C4-2B (cell line): ENCODE measurements around the gene HSD11B1.

Source experiments
- H3K27ac ChIP-seq: fragments of 450-650 bp; 2 replicates; pipeline ENCODE4 v1.5.1; 2017
- ZFX ChIP-seq: fragments of 450-650 bp; IDR thresholded peaks from 2 replicates; pipeline ENCODE4 v1.6.1; 2017
- TF ChIP-seq, protein P1 (sequence below): fragments of 450-650 bp; conservative IDR thresholded peaks from 2 replicates; pipeline ENCODE4 v1.5.1; 2017; ENCODE audit warnings: mild to moderate bottlenecking

HSD11B1 gene

DNA sequence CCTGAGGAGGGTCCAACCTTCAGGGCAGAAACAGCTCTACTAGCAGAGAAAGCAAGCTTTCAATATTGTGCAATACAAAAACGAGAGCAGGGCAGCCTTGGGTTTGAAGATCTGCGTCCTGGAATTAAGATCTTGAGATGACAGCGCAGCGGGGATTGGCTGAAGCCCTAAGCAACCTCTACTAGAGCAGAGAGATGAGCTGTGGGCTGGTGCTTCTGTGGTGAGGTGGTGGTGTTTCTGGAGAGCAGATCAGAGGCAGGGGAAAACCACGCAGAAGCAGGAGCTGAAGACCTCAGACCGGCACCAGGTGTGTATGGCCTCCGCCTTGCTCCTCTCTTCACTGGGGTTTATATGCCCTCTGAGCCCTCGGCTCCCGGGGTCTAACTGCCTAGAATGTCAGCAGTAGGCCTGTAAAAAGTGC, 63.7 kb downstream of the HSD11B1 start:
- TF ChIP-seq ZFX = no peak
- TF ChIP-seq, protein P1, sequence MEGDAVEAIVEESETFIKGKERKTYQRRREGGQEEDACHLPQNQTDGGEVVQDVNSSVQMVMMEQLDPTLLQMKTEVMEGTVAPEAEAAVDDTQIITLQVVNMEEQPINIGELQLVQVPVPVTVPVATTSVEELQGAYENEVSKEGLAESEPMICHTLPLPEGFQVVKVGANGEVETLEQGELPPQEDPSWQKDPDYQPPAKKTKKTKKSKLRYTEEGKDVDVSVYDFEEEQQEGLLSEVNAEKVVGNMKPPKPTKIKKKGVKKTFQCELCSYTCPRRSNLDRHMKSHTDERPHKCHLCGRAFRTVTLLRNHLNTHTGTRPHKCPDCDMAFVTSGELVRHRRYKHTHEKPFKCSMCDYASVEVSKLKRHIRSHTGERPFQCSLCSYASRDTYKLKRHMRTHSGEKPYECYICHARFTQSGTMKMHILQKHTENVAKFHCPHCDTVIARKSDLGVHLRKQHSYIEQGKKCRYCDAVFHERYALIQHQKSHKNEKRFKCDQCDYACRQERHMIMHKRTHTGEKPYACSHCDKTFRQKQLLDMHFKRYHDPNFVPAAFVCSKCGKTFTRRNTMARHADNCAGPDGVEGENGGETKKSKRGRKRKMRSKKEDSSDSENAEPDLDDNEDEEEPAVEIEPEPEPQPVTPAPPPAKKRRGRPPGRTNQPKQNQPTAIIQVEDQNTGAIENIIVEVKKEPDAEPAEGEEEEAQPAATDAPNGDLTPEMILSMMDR = no peak
- no peak overlapping the region for H3K27ac ChIP-seq

DNA sequence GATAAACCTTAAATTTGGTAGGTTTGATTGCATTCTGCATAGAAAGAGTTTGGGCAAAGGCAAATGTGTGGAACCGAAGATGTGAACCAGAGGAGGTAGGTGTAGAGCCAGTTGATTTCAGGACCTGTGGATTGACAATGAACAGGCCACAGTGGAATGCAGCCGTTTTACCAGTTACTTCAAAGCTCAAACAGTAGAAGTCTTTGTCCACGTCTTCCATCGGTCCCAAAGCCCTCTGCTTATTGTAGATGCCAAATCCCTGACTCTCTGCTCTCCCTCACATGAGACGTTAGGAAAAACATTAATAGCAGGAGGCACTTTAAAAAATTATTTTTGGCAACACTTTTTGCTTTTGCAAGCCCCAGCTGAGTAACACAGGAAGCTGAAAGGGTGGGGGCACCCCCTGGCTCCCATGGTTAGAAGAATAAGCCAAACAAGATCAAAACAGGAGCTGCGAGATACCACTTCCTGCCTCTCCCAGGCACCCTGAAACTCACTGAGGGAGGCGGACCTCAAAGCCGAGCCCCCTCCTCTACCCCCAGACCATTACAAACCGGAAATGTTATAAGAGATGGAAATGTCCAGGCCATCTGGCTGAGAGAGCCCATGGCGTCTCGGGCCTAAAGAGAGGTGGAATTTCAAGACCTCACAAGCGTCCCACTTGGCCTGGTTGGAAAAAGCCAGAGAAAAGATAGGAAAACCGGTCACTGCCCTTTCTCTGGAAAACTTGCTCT, 64.7 kb downstream of the HSD11B1 start:
- no peak overlapping the region for H3K27ac ChIP-seq
- no peak for TF ChIP-seq ZFX
- TF ChIP-seq, protein P1 = no peak

GRCh38 chr1:209769971-209770370, 65.3 kb downstream of the HSD11B1 start:
- TF ChIP-seq, protein P1 = no peak
- no peak for TF ChIP-seq ZFX
- no peak overlapping the region for H3K27ac ChIP-seq

GRCh38 chr1:209770636-209771415, 66.2 kb downstream of the HSD11B1 start:
- H3K27ac ChIP-seq = no peak overlapping the region

DNA sequence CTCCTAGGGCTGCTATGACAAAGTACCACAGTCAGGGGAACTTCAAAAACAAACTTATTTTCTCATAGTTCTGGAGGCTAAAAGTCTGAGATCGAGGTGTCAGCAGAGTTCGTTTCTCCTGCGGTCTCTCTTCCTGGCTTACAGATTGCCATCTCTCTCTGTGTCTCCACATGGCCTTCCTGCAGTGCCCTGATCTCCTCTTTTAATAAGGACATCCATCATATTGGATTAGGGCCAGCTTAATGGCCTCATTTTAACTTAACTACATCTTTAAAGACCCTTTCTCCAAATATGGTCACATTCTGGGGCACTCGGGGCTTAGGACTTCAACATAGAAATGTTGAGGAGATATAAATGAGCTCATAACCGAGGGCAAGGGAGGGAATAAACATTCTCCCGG, 67.5 kb downstream of the HSD11B1 start:
- TF ChIP-seq, protein P1 = no peak
- TF ChIP-seq ZFX = no peak
- no peak overlapping the region for H3K27ac ChIP-seq

More at GRCh38 chr1:209770636-209771415, 66.2 kb downstream of the HSD11B1 start:
- no peak for TF ChIP-seq ZFX
- TF ChIP-seq, protein P1 = no peak

- TF ChIP-seq, protein P1 = no peak
- no peak for TF ChIP-seq ZFX
- H3K27ac ChIP-seq = no peak overlapping the region
Observed at GRCh38 chr1:209774592-209774991, 69.9 kb downstream of the HSD11B1 start.

- no peak for TF ChIP-seq ZFX
- TF ChIP-seq, protein P1 = no peak
- no peak overlapping the region for H3K27ac ChIP-seq
Observed at GRCh38 chr1:209775678-209776077, 71.0 kb downstream of the HSD11B1 start.
